Endodermal cell (in vitro differentiated cells): ENCODE data around the gene TAF12. TPM values are rescaled to one million over a fixed set of nuclear protein-coding genes. Genes with fewer than 3 reads are reported as not detected.

Experiments used
- DNase-seq: peaks from one replicate; pipeline ENCODE4 v3.0.0-alpha.2; 2017
- H3K27ac ChIP-seq: 2 replicates; pipeline ENCODE4 v1.5.1; 2013; ENCODE audit warnings: mild to moderate bottlenecking, low read depth, low read length, moderate library complexity
- H3K27me3 ChIP-seq: 2 replicates; pipeline ENCODE4 v1.6.1; 2013; ENCODE audit warnings: mild to moderate bottlenecking, low read length, moderate library complexity; ENCODE audit not compliant: insufficient read depth, control insufficient read depth, poor library complexity, severe bottlenecking
- H3K36me3 ChIP-seq: 2 replicates; pipeline ENCODE4 v1.7.0; 2013; ENCODE audit warnings: mild to moderate bottlenecking, low read length, moderate library complexity; ENCODE audit not compliant: control insufficient read depth, insufficient read depth
- H3K4me1 ChIP-seq: one replicate; pipeline ENCODE4 v1.7.0; 2013; ENCODE audit warnings: low read length; ENCODE audit not compliant: control insufficient read depth, insufficient read depth
- H3K4me3 ChIP-seq: 2 replicates; pipeline ENCODE4 v1.5.1; 2013; ENCODE audit warnings: mild to moderate bottlenecking, low read length, moderate library complexity
- H3K9ac ChIP-seq: 2 replicates; pipeline ENCODE4 v1.6.1; 2013; ENCODE audit warnings: mild to moderate bottlenecking, low read length, moderate library complexity; ENCODE audit not compliant: poor library complexity, severe bottlenecking; ENCODE audit errors: extremely low read depth
- H3K9me3 ChIP-seq: 2 replicates; pipeline ENCODE4 v1.6.1; 2013; ENCODE audit warnings: mild to moderate bottlenecking, low read length, moderate library complexity; ENCODE audit not compliant: control insufficient read depth
- H3K27ac Mint-ChIP-seq: 2 replicates; pipeline ENCODE4 v1.8.0; 2020; ENCODE audit warnings: mixed read lengths
- H3K27me3 Mint-ChIP-seq: 2 replicates; pipeline ENCODE4 v1.8.0; 2021; ENCODE audit warnings: mild to moderate bottlenecking, mixed read lengths; ENCODE audit not compliant: insufficient read depth
- H3K36me3 Mint-ChIP-seq: 2 replicates; pipeline ENCODE4 v1.8.0; 2020; ENCODE audit warnings: low read depth, mixed read lengths
- H3K4me1 Mint-ChIP-seq: 2 replicates; pipeline ENCODE4 v1.8.0; 2020; ENCODE audit warnings: mixed read lengths
- H3K4me3 Mint-ChIP-seq: 2 replicates; pipeline ENCODE4 v1.8.0; 2020; ENCODE audit warnings: mild to moderate bottlenecking, moderate library complexity, mixed read lengths
- H3K9me3 Mint-ChIP-seq: 2 replicates; pipeline ENCODE4 v1.8.0; 2020; ENCODE audit warnings: mild to moderate bottlenecking, mixed read lengths
- CTCF ChIP-seq: fragments of 200-600 bp; sonication (generic); conservative IDR thresholded peaks from 2 replicates; pipeline ENCODE4 v1.5.0; 2021; ENCODE audit warnings: antibody characterized with exemption, mild to moderate bottlenecking
- WGBS, 2 experiments: methylation state at CpG; one replicate each; pipeline versions ENCODE4 v1.1.5 to v1.1.7; 2013; ENCODE audit warnings: missing lambda C conversion rate in 2 of 2, mixed read lengths in 1 of 2; ENCODE audit not compliant: insufficient coverage in 1 of 2, insufficient read length in 1 of 2; 5-methylcytosine and 5-hydroxymethylcytosine counted together
- total RNA-seq, 2 donors: library from RNA; stranded (reverse); fragmentation: NEBNext Ultra II Directional in 1 of 2; extraction: Animal tissue kit (Norgen Biotek cat#: 25700) in 1 of 2; gene quantifications; 2 replicates in 1 of 2; 3 replicates in 1 of 2; pipeline ENCODE4 v1.2.1, GENCODE V29; 2021

TAF12 gene
- total RNA-seq, 2 donors from 2014 or later: 29.3 to 39.5 TPM

GRCh38 chr1:28631713-28632112 is 11.2 kb downstream of the TAF12 start:
- no peaks in the 10 kb centered on the region for H3K27me3 Mint-ChIP-seq
- Histone ChIP-seq H3K9ac (no peak overlapping the region), H3K36me3 (peaks cover 5% of the 10 kb centered on the region), H3K27ac (no peak overlapping the region), H3K4me1 (no peaks in the 10 kb centered on the region), H3K4me3 (no peak overlapping the region), H3K27me3 (no peaks in the 10 kb centered on the region), H3K9me3 (no peaks in the 10 kb centered on the region)
- 100% methylated on average over 1 of the region's 1 CpG; no CpG with 5 or more reads in 1 of the 2 experiments for WGBS, 2 experiments
- H3K4me3 Mint-ChIP-seq: no peak overlapping the region
- no peak for DNase-seq
- no peaks in the 10 kb centered on the region for H3K9me3 Mint-ChIP-seq
- H3K36me3 Mint-ChIP-seq: peaks cover 11% of the 10 kb centered on the region
- H3K27ac Mint-ChIP-seq: no peak overlapping the region
- no peaks in the 10 kb centered on the region for H3K4me1 Mint-ChIP-seq
- TF ChIP-seq CTCF: no peak

GRCh38 chr1:28613175-28613574 is 29.7 kb downstream of the TAF12 start:
- H3K9me3 ChIP-seq: no peaks in the 10 kb centered on the region
- H3K9ac ChIP-seq: no peak overlapping the region
- Mint-ChIP-seq H3K4me1 (no peaks in the 10 kb centered on the region), H3K36me3 (peaks cover 47% of the 10 kb centered on the region), H3K9me3 (no peaks in the 10 kb centered on the region), H3K27ac (no peak overlapping the region), H3K4me3 (no peak overlapping the region), H3K27me3 (no peaks in the 10 kb centered on the region)
- H3K27ac ChIP-seq: no peak overlapping the region
- H3K4me3 ChIP-seq: no peak overlapping the region
- TF ChIP-seq CTCF: no peak
- no peaks in the 10 kb centered on the region for H3K27me3 ChIP-seq
- DNase-seq: no peak
- no peaks in the 10 kb centered on the region for H3K4me1 ChIP-seq
- H3K36me3 ChIP-seq: peaks cover 51% of the 10 kb centered on the region
- WGBS, 2 experiments: 96 to 97% methylated on average over 5 of the region's 5 CpGs

- Histone ChIP-seq H3K9ac (no peak overlapping the region), H3K4me1 (no peaks in the 10 kb centered on the region), H3K36me3 (peaks cover 53% of the 10 kb centered on the region), H3K27me3 (no peaks in the 10 kb centered on the region), H3K27ac (no peak overlapping the region), H3K9me3 (no peaks in the 10 kb centered on the region), H3K4me3 (no peak overlapping the region)
- no peak for TF ChIP-seq CTCF
- no peaks in the 10 kb centered on the region for H3K27me3 Mint-ChIP-seq
- no peaks in the 10 kb centered on the region for H3K9me3 Mint-ChIP-seq
- no peaks in the 10 kb centered on the region for H3K4me1 Mint-ChIP-seq
- H3K4me3 Mint-ChIP-seq: no peak overlapping the region
- no peak for DNase-seq
- WGBS, 2 experiments: 95 to 100% methylated on average over 1 to 2 of the region's 2 CpGs
- H3K36me3 Mint-ChIP-seq: peaks cover 41% of the 10 kb centered on the region
- H3K27ac Mint-ChIP-seq: no peak overlapping the region
Observed at GRCh38 chr1:28606771-28607170, 36.1 kb downstream of the TAF12 start.
